Measurements from ENCODE around the gene SMG5. TPM values are rescaled to one million over a fixed set of nuclear protein-coding genes. Genes with fewer than 3 reads are reported as not detected.

SMG5 gene
- polyA plus RNA-seq, 1 of the 3 experiments (the other 2 are of a cell fraction) = 21.3 TPM

GRCh38 chr1:156293895-156294294 is 11.3 kb upstream of the SMG5 start:
- no peaks in the 10 kb centered on the region for H3K27me3 ChIP-seq (ENCODE audit: insufficient read depth)
- CTCF ChIA-PET = interaction anchor here (1.5 to 2.1 kb wide), 2 partner anchors 9 to 33 kb away, joined by 4 to 7 read pairs; no protein-coding TSS in a partner anchor

More at GRCh38 chr1:156293895-156294294, 11.3 kb upstream of the SMG5 start:
- 68% methylated on average over 6 of the region's 9 CpGs for WGBS (ENCODE audit: low lambda C conversion rate)
- DNase-seq = no peak
- Histone ChIP-seq H2AFZ (ENCODE audit: low read depth) (no peak overlapping the region), H3K9me3 (no peaks in the 10 kb centered on the region), H3K4me2 (no peak overlapping the region; the same call in 1 of the 2 replicates), H3K27ac (ENCODE audit: low read depth in 2 of 2, low read length in 1 of 2) (no peak overlapping the region), H3K4me3 (ENCODE audit: low read depth in 2 of 2, low read length in 1 of 2) (no peak overlapping the region), H3K9ac (no peak overlapping the region), H3K79me2 (ENCODE audit: insufficient read depth) (peaks cover 18% of the 10 kb centered on the region), H3K4me1 (ENCODE audit: control insufficient read depth in 1 of 2, insufficient read depth in 2 of 2, low read depth in 1 of 2, low read length in 1 of 2) (peaks cover 9 to 11% of the 10 kb centered on the region in 2 experiments; a peak in 2 of 4 replicates), H4K20me1 (ENCODE audit: insufficient read depth) (no peaks in the 10 kb centered on the region), H3F3A (replicated peaks; ENCODE audit: insufficient read depth) (peaks cover 6% of the 10 kb centered on the region), H3K9me2 (no peaks in the 10 kb centered on the region), H3K36me3 (replicated peaks in 1 of 2; ENCODE audit: control insufficient read depth in 1 of 2, insufficient read depth in 2 of 2, low read length in 1 of 2) (peaks cover 9 to 22% of the 10 kb centered on the region in 2 experiments)
- no peak for TF ChIP-seq EZH2phosphoT487 (IDR thresholded peaks at IDR 0.05; ENCODE audit: borderline replicate concordance, low read depth)
- no peak for TF ChIP-seq JUND (IDR thresholded peaks at IDR 0.05)
- no peak for TF ChIP-seq GATA2 (CRISPR knock-in tag; IDR thresholded peaks at IDR 0.05)
- TF ChIP-seq REST (IDR thresholded peaks at IDR 0.05; ENCODE audit: low read depth, low read length) = no peak
- no peak for TF ChIP-seq YY1 (IDR thresholded peaks at IDR 0.05; ENCODE audit: low read depth)
- TF ChIP-seq MAX (IDR thresholded peaks at IDR 0.05; ENCODE audit: low read depth) = no peak
- no peak for TF ChIP-seq USF2 (IDR thresholded peaks at IDR 0.05; ENCODE audit: borderline replicate concordance, low read depth, low read length)
- no peak for TF ChIP-seq GABPA (IDR thresholded peaks at IDR 0.05; ENCODE audit: low read depth)
- TF ChIP-seq RFX5 (IDR thresholded peaks at IDR 0.05; ENCODE audit: low read length) = no peak
- no peak for TF ChIP-seq FOSL2 (IDR thresholded peaks at IDR 0.05; ENCODE audit: borderline replicate concordance, low read depth)
- no peak for TF ChIP-seq ZBTB33 (IDR thresholded peaks at IDR 0.05; ENCODE audit: borderline replicate concordance, low read depth)
- no peak for TF ChIP-seq RXRA (IDR thresholded peaks at IDR 0.05; ENCODE audit: borderline replicate concordance, low read depth)
- TF ChIP-seq POLR2AphosphoS5 (IDR thresholded peaks at IDR 0.05; ENCODE audit: low read depth, low read length) = no peak
- no peak for TF ChIP-seq TCF12 (IDR thresholded peaks at IDR 0.05)
- no peak for TF ChIP-seq ELF1 (IDR thresholded peaks at IDR 0.05)
- TF ChIP-seq TAF1 (IDR thresholded peaks at IDR 0.05; ENCODE audit: borderline replicate concordance, low read depth, low read length) = no peak
- TF ChIP-seq IRF3 (IDR thresholded peaks at IDR 0.05; ENCODE audit: low read depth, low read length) = no peak
- TF ChIP-seq TEAD4 (IDR thresholded peaks at IDR 0.05; ENCODE audit: borderline replicate concordance, insufficient read depth) = no peak
- POLR2A ChIA-PET = no interaction called here

Measured in SK-N-SH (cell line).